GM21786 (cell line): Measurements from ENCODE around the gene TSHZ3.

Experiments
- ATAC-seq: cut with Tn5 transposase; IDR thresholded peaks from one replicate; pipeline ENCODE4 v1.9.1; 2021; ENCODE audit not compliant: unreplicated experiment

Gene TSHZ3

DNA sequence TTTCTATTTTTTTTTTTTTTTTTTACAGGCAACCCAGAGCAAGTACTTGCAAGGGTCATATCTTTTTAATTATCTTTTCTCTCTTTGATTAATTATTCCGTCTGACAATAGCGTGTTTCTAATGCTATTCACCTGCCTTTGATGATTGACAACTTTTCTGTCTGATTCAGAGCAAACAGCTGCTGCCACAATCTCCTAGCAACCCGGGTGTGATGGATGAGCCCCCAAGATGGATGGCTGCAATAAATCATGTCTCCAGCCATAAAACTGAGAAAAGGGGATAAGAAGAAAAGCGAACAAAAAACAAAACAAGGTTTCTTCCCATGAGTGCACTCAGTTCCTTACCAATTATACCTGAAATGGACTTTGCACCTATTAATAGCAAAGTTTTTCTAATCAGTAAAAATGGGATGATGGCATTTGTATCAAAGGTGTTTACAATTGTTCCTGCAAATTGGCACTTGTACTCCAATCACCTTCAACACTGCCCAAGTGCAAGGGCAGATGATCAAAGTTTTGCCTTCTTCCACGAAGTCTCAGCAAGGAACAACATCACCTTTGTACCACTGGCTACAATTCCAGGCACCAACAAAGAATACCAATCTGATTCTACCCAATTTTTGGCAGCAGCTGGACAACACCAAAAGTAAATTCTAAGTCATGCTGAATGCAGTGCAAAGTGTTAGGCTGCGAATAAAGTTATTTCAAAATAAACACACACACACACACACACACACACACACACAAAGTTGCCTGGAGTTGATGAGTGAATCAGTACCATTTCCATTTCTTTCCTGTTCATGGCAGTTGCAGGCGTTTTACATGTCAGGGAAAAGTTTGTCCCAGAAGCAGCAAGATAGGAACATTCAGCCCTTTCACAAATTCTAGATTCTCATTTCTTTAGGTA lies 12.0 kb downstream of the TSHZ3 start:
- no peak for ATAC-seq

- ATAC-seq: no peak
Observed at GRCh38 chr19:31335716-31336115, 13.5 kb downstream of the TSHZ3 start.

DNA sequence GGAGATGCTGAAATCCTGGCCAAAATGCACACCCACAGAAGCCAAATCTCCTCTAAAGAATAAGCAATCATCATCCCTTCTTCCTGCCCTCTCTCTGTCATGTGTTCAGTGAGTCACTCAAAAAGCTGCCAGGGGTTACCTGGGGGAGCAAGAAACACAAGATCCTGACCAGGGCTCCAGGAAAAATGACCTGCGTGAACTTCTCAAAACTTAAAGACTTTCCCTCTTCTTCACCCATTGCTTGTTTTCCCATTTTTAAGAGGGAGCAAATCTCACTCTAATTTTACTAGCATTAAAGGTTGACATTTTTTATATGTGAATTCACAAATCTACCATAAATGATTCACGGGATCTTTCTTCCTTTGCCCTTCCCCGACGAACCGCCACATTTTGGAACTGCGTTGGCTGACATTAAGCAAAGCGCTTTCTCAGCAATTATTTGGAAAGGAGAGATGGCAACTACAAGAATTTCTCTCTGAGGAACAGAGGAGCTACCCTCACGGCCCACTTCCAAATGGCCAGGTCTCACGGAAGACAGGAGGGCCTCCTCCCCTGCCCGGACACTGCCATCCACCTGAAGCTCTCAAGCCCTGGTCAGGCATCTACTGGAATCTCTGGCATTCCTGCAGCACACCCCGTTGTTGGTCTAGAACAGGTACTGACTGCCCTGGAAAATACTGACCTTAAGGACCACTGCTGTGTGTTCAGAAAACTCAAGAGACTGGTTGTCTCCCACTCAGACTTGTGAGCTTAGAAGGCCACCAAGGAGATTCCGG lies 14.2 kb downstream of the TSHZ3 start:
- ATAC-seq: no peak

DNA sequence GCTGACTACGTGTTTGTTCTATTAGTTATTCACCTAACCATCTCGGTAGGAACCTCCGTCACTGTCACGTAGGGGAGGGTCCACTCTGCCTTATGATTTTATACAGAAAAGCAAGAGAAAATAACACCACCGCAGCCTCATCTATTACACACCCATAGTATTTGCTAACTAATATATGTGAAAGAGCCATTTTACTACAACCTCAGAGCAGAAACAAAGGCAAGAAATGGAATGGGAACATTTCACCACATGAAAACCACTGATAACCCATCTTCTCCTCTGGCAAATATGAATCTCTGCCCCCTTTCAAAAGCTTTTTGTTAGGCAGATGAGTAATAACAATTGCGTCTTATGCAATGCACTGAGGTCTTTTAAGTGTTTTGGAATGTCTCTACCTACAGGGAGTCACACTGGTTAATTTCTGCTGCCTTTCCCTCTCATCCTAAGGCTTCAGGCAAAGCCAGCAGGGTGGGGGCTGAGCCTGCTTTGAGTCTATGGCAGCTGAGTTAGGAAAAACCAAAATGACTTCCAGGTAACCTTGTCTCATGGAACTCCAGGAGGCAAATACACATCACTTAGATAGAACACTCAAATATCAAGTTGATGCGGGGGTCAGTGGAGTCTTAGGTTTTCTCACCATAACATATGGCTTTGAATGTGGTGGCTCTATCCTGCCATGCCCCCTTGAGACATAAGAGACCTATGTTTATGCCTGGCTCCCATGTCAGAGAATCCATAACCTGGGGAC lies 15.0 kb downstream of the TSHZ3 start:
- no peak for ATAC-seq

GRCh38 chr19:31332096-31332495 lies 17.1 kb downstream of the TSHZ3 start:
- ATAC-seq: no peak

- ATAC-seq: no peak
Observed at GRCh38 chr19:31331536-31331935, 17.7 kb downstream of the TSHZ3 start.

DNA sequence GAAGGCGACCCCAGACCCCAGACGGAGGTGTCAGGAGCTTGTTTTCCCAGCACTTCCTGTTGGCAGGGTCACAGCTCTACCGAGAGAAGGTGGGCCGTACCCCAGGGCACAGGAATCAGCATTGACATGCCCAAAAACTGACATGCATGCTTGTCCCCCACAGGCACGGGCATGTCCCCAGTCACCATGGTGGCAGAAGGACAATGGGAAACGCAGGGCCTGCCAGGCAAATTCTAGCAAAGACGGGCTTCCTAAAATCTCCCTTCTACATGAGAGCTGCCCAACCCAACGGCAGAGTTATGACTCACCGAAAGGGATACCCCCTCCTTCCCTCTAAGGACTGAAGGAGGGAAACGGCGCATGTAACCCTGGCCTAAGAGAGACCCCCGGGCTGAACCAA lies 18.5 kb downstream of the TSHZ3 start:
- ATAC-seq: no peak

GRCh38 chr19:31330237-31330636 lies 19.0 kb downstream of the TSHZ3 start:
- no peak for ATAC-seq

DNA sequence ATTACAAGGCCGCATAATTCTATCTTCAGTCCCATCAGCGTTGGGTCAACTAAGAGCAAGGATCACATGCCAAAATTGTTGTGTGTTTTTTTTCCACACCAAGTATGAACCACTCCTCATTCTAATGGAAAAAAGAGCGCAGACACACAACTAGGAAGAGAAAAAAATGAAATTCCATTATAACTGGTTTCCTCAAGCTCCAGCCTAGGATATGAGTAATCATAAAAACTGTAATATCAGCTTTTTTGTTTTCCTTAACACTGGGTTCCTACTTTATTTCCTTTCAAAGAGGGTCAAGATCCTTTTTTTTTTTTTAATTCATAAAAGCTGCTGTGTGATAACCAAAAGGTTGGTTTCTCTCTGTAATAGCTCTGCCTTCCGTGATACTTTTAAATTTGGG lies 19.4 kb downstream of the TSHZ3 start:
- no peak for ATAC-seq

- ATAC-seq: no peak
Observed at GRCh38 chr19:31328238-31328637, 21.0 kb downstream of the TSHZ3 start.

GRCh38 chr19:31326329-31327028 lies 22.8 kb downstream of the TSHZ3 start:
- ATAC-seq: no peak

GRCh38 chr19:31325342-31325741 lies 23.9 kb downstream of the TSHZ3 start:
- no peak for ATAC-seq

- ATAC-seq: no peak
Observed at GRCh38 chr19:31319465-31319864, 29.8 kb downstream of the TSHZ3 start.

GRCh38 chr19:31318790-31319425 lies 30.3 kb downstream of the TSHZ3 start:
- no peak for ATAC-seq

DNA sequence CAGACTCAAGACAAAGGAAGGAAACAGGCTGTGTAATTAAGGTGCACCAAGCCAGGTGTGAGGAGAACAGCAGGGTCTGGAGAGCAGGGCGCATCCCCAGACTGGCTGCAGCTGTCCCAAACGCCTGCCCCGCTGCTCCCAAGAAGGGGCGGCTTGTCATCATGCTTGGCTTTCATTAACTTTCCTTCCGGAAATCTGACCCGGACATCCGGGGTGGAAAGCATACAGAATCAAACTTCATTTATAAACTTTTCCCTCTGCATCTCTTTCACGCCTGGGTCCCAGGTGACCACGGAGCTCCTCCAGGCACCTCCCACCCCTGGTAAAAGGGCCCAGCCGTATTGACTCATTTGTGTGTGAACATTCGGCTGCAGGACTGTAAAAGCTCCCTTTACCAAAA lies 31.7 kb downstream of the TSHZ3 start:
- no peak for ATAC-seq

DNA sequence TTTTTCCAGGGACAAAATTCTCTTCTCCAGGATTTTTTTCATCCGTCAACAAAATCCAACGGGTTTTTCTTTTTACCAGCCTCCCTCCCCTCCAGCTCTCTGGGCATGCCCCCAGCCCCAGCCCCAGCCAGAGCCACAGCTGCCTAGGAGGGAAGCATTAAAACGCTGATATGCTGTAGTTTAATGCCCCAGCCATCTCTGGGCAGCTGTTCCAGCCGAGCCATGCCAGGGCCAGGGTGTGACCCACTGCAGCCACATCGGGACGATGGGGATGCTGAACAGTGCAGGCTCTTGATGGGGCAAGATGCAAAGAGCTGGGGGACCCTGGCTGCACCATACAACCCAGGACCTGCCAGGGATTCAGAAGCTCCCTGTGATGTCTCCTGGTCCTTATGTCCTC lies 32.1 kb downstream of the TSHZ3 start:
- no peak for ATAC-seq

DNA sequence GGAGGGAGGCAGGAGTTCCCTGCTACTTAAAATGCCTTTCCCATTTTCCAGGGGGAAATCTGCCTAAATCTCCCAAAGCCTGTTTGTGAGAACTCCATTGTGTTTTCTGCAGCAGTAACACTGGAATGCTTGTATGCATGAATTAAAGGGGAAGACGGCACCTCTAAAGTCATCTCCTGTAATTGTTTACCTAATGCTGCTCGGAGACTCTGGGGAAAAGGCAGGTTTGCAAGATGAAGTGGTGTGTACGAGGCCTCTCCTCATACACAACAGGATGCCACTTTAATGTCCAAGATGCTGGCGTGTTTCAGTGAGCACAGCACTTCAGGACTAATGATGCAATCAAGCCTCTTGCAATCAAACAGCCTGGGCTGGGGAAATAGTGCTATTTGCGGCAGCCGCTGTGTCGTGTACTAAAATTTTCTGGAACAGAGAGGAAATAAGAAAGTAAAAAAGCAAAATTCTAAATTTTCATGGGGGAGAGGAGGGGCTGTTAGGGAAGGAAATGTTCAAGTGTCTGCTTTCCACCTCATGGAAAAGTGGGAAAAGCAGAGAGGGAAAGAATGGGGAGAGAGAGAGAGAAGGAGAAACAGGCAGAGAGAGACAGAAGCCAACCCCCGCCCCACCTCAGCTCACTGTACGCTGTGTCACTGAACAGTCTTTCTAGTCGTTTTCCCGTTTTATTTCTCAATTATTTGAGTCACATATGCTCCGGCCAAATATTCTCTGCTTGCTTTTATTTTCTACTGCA lies 32.9 kb downstream of the TSHZ3 start:
- no peak for ATAC-seq

- no peak for ATAC-seq
Observed at GRCh38 chr19:31315652-31316051, 33.6 kb downstream of the TSHZ3 start.

- ATAC-seq: no peak
Observed at GRCh38 chr19:31314849-31315629, 34.2 kb downstream of the TSHZ3 start.
